HepG2 (cell line): Measurements from ENCODE around the gene FXYD4. TPM values are rescaled to one million over a fixed set of nuclear protein-coding genes. Genes with fewer than 3 reads are reported as not detected.
A peak's percentile ranks its signal among the peaks of the same experiment; 100 is the strongest.

Experiments used
- ARID3A ChIP-seq: IDR thresholded peaks from 2 replicates; pipeline ENCODE4 v1.6.1; 2012; ENCODE audit warnings: low read depth, low read length, improper control_type of control experiment
- BATF2 ChIP-seq: sonication (generic); formaldehyde crosslinking; IDR thresholded peaks from 2 replicates; pipeline ENCODE4 v1.8.0; 2022; ENCODE audit warnings: mild to moderate bottlenecking, missing genetic modification reagents, moderate library complexity
- CSRNP1 ChIP-seq: sonication (generic); formaldehyde crosslinking; IDR thresholded peaks from 2 replicates; pipeline ENCODE4 v1.8.1; 2023; ENCODE audit warnings: mild to moderate bottlenecking, missing genetic modification reagents
- DPF2 ChIP-seq: sonication (generic); formaldehyde crosslinking; IDR thresholded peaks from 2 replicates; pipeline ENCODE4 v1.4.0; 2020; ENCODE audit warnings: mild to moderate bottlenecking, low read depth, missing genetic modification reagents, borderline replicate concordance
- HMG20A ChIP-seq: IDR thresholded peaks from 2 replicates; pipeline ENCODE4 v1.6.1; 2016; ENCODE audit warnings: borderline replicate concordance
- NR2C2 ChIP-seq: sonication (generic); formaldehyde crosslinking; IDR thresholded peaks from 2 replicates; pipeline ENCODE4 v1.4.0; 2020; ENCODE audit warnings: missing genetic modification reagents, mild to moderate bottlenecking, moderate library complexity, borderline replicate concordance
- RFX3 ChIP-seq: IDR thresholded peaks from 2 replicates; pipeline ENCODE4 v1.6.1; 2016; ENCODE audit warnings: missing biosample characterization, missing genetic modification reagents
- SIX1 ChIP-seq: sonication (generic); formaldehyde crosslinking; IDR thresholded peaks from 2 replicates; pipeline ENCODE4 v1.4.0; 2020; ENCODE audit warnings: missing genetic modification reagents, borderline replicate concordance
- TEAD3 ChIP-seq: optimal IDR thresholded peaks from 2 replicates; pipeline ENCODE3; 2016; ENCODE audit warnings: borderline replicate concordance
- TFAP4 ChIP-seq: sonication (generic); IDR thresholded peaks from 2 replicates; pipeline ENCODE4 v1.6.1; 2016; ENCODE audit warnings: low read depth, borderline replicate concordance
- TRAFD1 ChIP-seq: sonication (generic); formaldehyde crosslinking; IDR thresholded peaks from 2 replicates; pipeline ENCODE4 v1.5.1; 2020; ENCODE audit warnings: missing genetic modification reagents, mild to moderate bottlenecking, borderline replicate concordance
- TSC22D2 ChIP-seq: sonication (generic); formaldehyde crosslinking; IDR thresholded peaks from 2 replicates; pipeline ENCODE4 v1.5.1; 2020; ENCODE audit warnings: missing genetic modification reagents, mild to moderate bottlenecking, borderline replicate concordance
- YEATS2 ChIP-seq: sonication (generic); formaldehyde crosslinking; IDR thresholded peaks from 2 replicates; pipeline ENCODE4 v1.4.0; 2020; ENCODE audit warnings: missing genetic modification reagents, borderline replicate concordance
- ZBTB10 ChIP-seq: sonication (generic); formaldehyde crosslinking; IDR thresholded peaks from 2 replicates; pipeline ENCODE4 v1.4.0; 2020; ENCODE audit warnings: missing genetic modification reagents, borderline replicate concordance
- ZNF530 ChIP-seq: sonication (generic); formaldehyde crosslinking; IDR thresholded peaks from 2 replicates; pipeline ENCODE4 v1.5.0; 2020; ENCODE audit warnings: low read depth, mild to moderate bottlenecking, missing genetic modification reagents
- ZNF589 ChIP-seq: sonication (generic); formaldehyde crosslinking; conservative IDR thresholded peaks from 2 replicates; pipeline ENCODE4 v1.8.0; 2022; ENCODE audit warnings: mild to moderate bottlenecking, moderate library complexity, missing genetic modification reagents
- ZNF674 ChIP-seq: sonication (generic); formaldehyde crosslinking; IDR thresholded peaks from 2 replicates; pipeline ENCODE4 v1.5.0; 2020; ENCODE audit warnings: low read depth, mild to moderate bottlenecking, missing genetic modification reagents
- polyA plus RNA-seq, 8 experiments: library from polyadenylated mRNA; depleted of rRNA in 3 of 8; stranded (reverse) in 7 of 8; unstranded in 1 of 8; fragments of >200 nt; fragmentation: Illumina TruSeq in 4 of 8; extraction: Trizol in 4 of 8; gene quantifications; 2 replicates each; pipeline versions ENCODE4 v1.2.1 to v1.2.3, GENCODE V29; 2011 to 2016; ENCODE audit warnings: low read depth in 4 of 8, missing spikeins in 1 of 8, mixed read lengths in 1 of 8; ENCODE audit not compliant: insufficient read depth in 1 of 8
- total RNA-seq, 5 experiments: library from RNA; depleted of rRNA; stranded (reverse); fragments of >200 nt; fragmentation: Illumina TruSeq; extraction: Trizol; gene quantifications; 2 replicates each; pipeline ENCODE4 v1.2.3, GENCODE V29; 2016; ENCODE audit warnings: low read depth in 1 of 5

The FXYD4 gene
- total and polyA plus RNA-seq, 2 of the 13 experiments (the other 11 are each of a cell fraction or from before 2014, with no cell fraction given), result not detected

- TF ChIP-seq ZBTB10 (CRISPR knock-in tag) (peak; percentile 80; the same call in 1 of the 2 replicates), TSC22D2 (CRISPR knock-in tag) (peak; percentile 88), RFX3 (CRISPR knock-in tag) (no peak), YEATS2 (CRISPR knock-in tag) (peak; percentile 86), DPF2 (CRISPR knock-in tag) (no peak), BATF2 (0 out of 2 replicates have a peak, but pooled peaks have one; percentile 4), NR2C2 (CRISPR knock-in tag) (peak; percentile 67; the same call in 1 of the 2 replicates), SIX1 (CRISPR knock-in tag) (no peak), CSRNP1 (CRISPR knock-in tag) (peak; percentile 89; the same call in 1 of the 2 replicates), TRAFD1 (CRISPR knock-in tag) (peak; percentile 89; the same call in 1 of the 2 replicates), HMG20A (CRISPR knock-in tag) (peak; percentile 35; the same call in 1 of the 2 replicates), TEAD3 (peak; percentile 87), ARID3A (no peak), ZNF674 (no peak), TFAP4 (peak; percentile 63; the same call in 1 of the 2 replicates), ZNF589 (CRISPR knock-in tag) (no peak; the same call in 1 of the 2 replicates), ZNF530 (no peak)
Observed at GRCh38 chr10:43396928-43397624, 25.6 kb downstream of the FXYD4 start (continued).
